ES-I3 (cell line): ENCODE measurements around the gene CD59.
"Not testable (repeated sequence)": the region's sequence is repeated elsewhere in the genome, so short reads cannot be mapped to it uniquely, and the experiment has no call there.

Source experiments
- H3K36me3 ChIP-seq: 2 replicates; pipeline ENCODE4 v1.6.1; 2013; ENCODE audit warnings: mild to moderate bottlenecking, low read length, control low read depth, moderate library complexity; ENCODE audit not compliant: insufficient read depth
- H3K4me1 ChIP-seq: 2 replicates; pipeline ENCODE4 v1.6.1; 2013; ENCODE audit warnings: mild to moderate bottlenecking, control low read depth, low read length; ENCODE audit not compliant: insufficient read depth
- H3K9ac ChIP-seq: 2 replicates; pipeline ENCODE4 v1.6.1; 2013; ENCODE audit warnings: low read depth, mild to moderate bottlenecking, low read length, moderate library complexity
- H3K9me3 ChIP-seq: 2 replicates; pipeline ENCODE4 v1.6.1; 2013; ENCODE audit warnings: mild to moderate bottlenecking, low read length, moderate library complexity; ENCODE audit not compliant: control insufficient read depth, insufficient read depth

CD59 gene

DNA sequence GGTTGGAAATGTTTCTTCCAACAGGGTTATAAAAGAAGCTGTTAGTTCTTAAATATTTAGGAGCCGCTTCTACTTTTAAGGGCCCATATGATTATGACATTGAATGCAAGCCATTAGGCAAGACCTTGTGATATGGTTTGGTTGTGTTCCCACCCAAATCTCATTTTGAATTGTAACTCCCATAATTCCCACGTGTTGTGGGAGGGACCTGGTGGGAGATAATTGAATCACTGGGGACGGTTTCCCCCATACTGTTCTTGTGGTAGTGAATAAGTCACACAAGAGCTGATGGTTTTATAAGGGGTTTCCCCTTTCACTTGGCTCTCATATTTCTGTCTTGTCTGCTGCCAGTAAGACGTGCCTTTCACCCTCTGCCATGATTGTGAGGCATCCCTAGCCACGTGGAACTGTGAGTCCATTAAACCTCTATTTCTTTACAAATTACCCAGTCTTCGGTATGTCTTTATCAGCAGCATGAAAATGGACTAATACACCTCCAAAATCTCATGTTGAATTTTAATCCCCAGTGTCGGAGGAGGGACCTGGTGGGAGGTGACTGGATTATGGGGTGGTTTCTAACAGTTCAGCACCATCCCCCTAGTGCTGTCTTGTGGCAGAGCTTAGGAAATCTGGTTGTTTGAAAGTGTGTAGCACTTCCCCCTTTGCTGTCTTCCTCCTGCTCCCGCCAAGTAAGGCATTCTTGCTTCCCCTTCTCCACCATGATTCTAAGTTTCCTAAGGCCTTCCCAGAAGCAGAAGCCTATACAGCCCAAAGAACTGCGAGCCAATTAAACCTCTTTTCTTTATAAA lies 4.3 kb downstream of the CD59 start:
- no peaks in the 10 kb centered on the region for H3K9me3 ChIP-seq
- H3K4me1 ChIP-seq, result no peaks in the 10 kb centered on the region
- no peak overlapping the region for H3K9ac ChIP-seq
- no peaks in the 10 kb centered on the region for H3K36me3 ChIP-seq

DNA sequence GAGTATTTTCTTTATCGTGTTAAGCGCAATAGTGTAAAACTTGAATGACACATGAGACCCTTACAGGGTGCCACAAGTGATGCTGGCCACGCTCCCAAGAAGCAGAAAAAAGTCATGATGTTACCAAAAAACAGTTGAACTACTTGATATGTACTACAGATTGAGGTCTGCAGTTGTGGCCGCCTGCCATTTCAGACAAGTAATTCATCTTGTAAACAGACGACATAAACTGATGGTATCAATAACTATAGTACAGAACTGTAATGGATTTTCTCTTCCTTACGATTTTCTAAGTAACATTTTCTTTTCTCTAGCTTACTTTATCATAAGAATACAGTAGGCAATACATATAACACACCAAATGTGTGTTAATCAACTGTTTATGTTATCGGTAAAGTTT lies 5.5 kb downstream of the CD59 start:
- Histone ChIP-seq H3K9me3 (no peaks in the 10 kb centered on the region), H3K36me3 (no peaks in the 10 kb centered on the region), H3K4me1 (no peaks in the 10 kb centered on the region), H3K9ac (no peak overlapping the region)

DNA sequence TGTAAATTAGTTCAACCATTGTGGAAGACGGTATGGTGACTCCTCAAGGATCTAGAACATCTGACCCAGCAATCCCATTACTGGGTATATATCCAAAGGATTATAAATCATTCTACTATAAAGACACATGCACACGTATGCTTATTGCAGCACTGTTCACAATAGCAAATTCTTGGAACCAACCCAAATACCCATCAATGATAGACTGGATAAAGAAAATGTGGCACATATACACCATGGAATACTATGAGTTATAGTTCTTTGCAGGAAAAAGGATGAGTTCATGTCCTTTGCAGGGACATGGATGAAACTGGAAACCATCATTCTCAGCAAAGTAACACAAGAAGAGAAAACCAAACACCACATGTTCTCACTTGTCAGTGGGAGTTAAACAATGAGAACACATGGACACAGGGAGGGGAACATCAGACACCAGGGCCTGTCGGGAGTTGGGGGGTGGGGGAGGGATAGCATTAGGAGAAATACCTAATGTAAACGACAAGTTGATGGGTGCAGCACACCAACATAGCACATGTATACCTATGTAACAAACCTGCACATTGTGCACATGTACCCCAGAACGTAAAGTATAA lies 7.1 kb downstream of the CD59 start:
- H3K4me1 ChIP-seq, H3K9ac ChIP-seq, H3K36me3 ChIP-seq, H3K9me3 ChIP-seq: not testable (repeated sequence)

DNA sequence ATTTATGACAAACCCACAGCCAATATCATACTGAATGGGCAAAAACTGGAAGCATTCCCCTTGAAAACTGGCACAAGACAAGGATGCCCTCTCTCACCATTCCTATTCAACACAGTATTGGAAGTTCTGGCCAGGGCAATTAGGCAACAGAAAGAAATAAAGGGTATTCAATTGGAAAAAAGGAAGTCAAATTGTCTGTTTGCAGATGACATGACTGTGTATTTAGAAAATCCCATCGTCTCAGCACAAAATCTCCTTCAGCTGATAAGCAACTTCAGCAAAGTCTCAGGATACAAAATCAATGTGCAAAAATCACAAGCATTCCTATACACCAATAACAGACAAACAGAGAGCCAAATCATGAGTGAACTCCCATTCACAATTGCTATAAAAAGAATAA lies 8.7 kb downstream of the CD59 start:
- H3K9me3 ChIP-seq, H3K36me3 ChIP-seq, H3K9ac ChIP-seq: not testable (repeated sequence)
- peaks cover 11% of the 10 kb centered on the region; the same call in 1 of the 2 replicates for H3K4me1 ChIP-seq

DNA sequence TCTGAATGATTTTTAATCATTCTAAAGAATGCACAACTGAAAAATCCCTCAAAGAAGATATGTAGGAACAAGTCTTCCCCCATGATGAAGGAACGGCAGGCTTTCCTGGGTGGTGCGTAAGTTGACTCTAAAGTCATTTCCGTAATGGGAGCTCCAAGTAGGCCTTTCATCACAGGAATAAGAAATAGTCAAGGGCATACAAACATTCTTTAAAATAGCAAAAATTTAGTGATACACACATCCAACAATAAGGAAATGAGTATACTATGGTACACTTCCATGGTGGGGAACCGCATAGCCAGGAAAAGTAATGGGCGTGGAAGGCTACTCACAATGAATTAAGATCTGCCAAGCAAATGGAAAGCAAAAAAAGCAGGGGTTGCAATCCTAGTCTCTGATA lies 10.7 kb downstream of the CD59 start:
- H3K4me1 ChIP-seq, result peaks cover 11% of the 10 kb centered on the region; the same call in 1 of the 2 replicates

DNA sequence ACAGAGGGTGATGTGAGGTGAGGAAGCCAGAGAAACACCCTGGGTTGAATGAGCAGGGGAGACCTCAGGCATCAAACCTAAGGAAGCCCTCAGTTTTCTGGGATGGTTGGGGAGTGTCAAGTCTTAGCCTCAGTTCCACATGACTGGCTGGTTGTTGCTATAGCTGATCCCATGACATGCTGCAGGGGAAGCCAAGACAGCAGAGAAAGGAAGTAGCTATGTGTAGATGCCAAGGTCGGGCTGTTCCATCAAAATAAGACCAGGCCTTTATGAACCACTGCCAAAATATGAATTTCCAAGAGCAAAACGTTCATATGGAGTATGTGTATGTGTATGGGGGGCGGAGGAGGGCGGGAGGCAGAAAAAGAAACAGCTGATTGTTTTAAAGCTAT lies 11.6 kb downstream of the CD59 start:
- H3K9ac ChIP-seq, result no peak overlapping the region
- H3K9me3 ChIP-seq, result no peaks in the 10 kb centered on the region
- H3K36me3 ChIP-seq, result no peaks in the 10 kb centered on the region
- H3K4me1 ChIP-seq, result peaks cover 11% of the 10 kb centered on the region; the same call in 1 of the 2 replicates

More for the DNA sequence above, 10.7 kb downstream of the CD59 start:
- Histone ChIP-seq H3K9me3 (no peaks in the 10 kb centered on the region), H3K9ac (no peak overlapping the region), H3K36me3 (no peaks in the 10 kb centered on the region)

DNA sequence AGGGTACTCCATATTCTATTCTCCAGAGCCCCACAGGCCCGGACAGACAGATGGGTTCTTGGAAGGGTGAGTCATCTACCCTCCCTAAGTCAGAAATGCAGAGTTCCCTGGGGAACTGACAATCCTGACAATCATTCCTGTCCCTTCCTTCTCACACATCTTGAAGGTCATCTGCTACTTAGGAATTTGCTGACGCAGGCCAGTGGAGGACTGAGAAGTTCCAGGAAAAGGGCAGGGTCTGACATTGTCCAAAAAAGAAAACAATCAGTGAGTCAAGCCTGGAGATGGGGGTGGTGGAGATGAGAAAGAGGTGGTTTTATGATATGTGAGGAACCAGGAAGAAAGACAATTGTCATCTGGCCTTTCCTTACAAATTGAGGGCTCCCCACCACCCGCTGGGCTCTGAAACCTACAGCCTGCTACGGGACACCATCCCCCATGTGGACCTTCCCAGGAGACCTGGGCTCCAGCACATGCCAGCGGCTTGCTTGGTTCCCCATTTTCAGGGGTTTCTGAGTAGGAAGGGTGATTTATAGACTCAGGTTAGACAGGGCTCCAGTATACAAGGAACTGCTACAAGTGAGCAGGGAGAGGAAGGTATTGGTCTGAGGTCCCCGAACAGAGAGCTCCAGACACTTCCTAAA lies 12.9 kb downstream of the CD59 start:
- H3K9me3 ChIP-seq, result no peaks in the 10 kb centered on the region
- H3K9ac ChIP-seq, result no peak overlapping the region
- H3K4me1 ChIP-seq, result peaks cover 11% of the 10 kb centered on the region; the same call in 1 of the 2 replicates
- no peaks in the 10 kb centered on the region for H3K36me3 ChIP-seq

DNA sequence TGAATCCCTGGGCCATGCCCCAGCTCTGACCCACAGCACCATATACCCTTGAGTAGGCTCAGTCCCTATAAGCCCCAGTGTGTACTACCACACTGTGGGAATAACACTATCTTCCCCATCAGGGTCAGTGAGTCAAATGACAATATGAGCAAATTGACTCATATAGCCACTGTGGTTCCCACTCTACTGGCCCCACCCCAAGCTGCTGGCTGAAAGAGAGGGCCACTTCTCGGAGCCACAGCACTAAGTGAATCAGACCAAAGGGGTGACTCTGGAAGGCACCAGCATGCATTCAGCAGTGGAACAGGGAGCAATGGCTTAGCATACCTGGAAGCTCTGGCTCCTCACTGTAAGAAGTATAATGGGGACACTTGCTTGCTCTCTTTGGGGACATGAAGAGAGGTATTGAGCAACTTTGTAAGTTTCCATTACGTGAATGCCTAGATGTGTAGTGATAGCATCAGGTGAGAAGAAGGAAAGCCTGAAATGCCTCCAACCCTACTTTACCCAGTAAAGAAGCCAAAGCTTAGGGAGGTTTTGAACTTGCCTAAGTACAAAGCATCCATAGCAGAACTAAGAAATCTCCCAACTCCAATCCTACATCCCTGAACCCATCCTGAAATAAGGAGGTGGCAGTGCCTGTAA lies 13.5 kb downstream of the CD59 start:
- Histone ChIP-seq H3K36me3 (no peaks in the 10 kb centered on the region), H3K4me1 (peaks cover 11% of the 10 kb centered on the region; the same call in 1 of the 2 replicates), H3K9ac (no peak overlapping the region), H3K9me3 (no peaks in the 10 kb centered on the region)

DNA sequence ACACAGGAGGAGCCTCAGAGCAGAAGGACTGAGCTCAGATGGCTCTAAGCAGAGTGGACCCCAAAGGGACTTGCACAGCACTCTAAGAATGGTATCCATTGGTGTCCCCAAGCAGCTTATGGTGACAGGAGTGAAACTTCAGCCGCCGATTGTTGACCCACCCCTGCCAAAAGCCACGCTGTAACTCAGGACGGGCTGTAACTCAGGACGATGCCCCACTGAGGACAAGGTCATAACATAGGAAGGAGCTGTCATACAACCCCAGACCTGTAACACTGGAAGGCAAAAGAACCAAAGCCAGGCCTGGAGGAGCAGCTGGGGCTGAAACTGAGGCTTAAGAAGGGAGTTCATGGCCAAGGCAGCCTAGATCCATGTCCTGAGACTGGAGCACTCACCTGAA lies 14.2 kb downstream of the CD59 start:
- Histone ChIP-seq H3K36me3 (no peaks in the 10 kb centered on the region), H3K9ac (no peak overlapping the region), H3K4me1 (peaks cover 11% of the 10 kb centered on the region; the same call in 1 of the 2 replicates), H3K9me3 (no peaks in the 10 kb centered on the region)

DNA sequence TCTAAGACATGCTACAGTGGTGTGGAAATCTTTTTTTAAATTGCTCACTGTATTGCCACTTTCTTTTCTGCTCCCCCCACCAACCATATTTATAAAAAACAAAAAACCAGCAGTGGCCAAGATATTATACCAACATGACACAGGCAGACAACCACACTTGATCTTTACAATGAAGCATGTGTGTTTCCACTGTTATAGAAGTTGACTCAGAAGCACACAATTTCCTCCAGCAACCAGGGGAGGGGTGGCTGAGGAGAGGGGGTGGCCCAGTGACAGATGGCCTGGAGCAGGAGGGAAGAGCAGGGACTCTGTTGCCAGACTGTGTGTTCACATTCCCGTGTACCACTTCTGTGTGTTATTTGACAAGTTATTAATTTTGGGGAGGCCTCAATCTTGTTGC lies 14.8 kb downstream of the CD59 start:
- H3K4me1 ChIP-seq, result peaks cover 11% of the 10 kb centered on the region; the same call in 1 of the 2 replicates

DNA sequence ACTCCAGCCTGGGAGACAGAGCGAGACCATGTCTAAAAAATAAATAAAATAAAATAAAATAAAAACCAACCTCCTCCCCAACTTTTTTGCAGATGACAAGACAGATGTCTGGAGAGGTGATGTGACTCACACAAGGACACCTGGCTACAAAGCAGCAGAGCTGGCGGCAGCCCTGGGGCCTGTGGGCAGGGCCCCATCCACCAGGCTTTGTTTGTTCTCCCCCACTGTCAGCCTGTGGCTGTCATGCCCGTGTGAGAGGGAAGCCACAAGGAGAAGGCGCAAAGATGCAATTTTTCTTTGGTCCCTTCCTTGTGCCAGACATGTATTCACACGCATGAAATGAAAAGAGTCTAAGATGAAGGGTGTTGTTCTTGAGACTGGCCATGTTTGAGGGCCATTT lies 16.6 kb downstream of the CD59 start:
- peaks cover 11% of the 10 kb centered on the region; the same call in 1 of the 2 replicates for H3K4me1 ChIP-seq
- no peak overlapping the region for H3K9ac ChIP-seq
- no peaks in the 10 kb centered on the region; the same call in 1 of the 2 replicates for H3K36me3 ChIP-seq
- no peaks in the 10 kb centered on the region for H3K9me3 ChIP-seq

More for the DNA sequence above, 14.8 kb downstream of the CD59 start:
- H3K9ac ChIP-seq, result no peak overlapping the region
- H3K36me3 ChIP-seq, result no peaks in the 10 kb centered on the region; the same call in 1 of the 2 replicates
- H3K9me3 ChIP-seq, result no peaks in the 10 kb centered on the region

DNA sequence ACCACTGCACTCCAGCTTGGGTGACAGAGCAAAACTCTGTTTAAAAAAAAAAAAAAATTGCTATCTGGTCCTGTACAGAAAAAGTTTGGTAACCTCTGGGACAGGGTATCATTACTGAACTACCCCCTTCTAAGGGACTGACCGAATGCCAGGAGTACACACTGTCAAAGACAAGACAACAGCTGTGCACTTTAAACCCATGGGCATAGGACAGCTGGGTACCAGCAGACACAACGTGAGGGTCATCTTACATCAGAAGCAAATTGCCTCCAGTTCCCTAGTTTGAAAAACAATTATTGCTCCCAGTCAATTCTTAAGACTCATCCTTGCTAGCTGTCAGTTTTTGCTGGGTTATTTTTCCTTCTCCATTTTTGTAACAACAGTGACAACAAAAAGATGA lies 17.8 kb downstream of the CD59 start:
- Histone ChIP-seq H3K9ac (no peak overlapping the region), H3K36me3 (no peaks in the 10 kb centered on the region; the same call in 1 of the 2 replicates), H3K4me1 (peaks cover 5% of the 10 kb centered on the region; the same call in 1 of the 2 replicates), H3K9me3 (no peaks in the 10 kb centered on the region)

DNA sequence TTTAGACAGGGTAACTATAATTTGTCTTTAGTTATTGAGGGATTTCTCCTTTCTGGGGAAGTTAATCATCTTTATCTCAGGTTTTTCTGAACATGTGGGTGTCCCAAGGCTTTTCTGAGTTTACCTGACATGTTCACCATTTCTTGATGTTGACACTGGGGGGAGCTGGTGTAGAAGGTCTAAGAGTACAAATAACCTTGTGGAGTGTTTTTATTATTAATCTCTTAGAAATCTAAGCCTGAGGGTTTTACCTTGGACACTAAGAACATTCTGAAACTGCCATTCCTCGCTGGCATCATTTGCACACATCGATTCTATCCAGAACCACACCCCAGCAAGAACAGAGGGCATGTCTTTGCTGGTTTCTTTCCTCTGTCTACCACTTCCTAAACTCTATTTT lies 20.0 kb downstream of the CD59 start:
- H3K9ac ChIP-seq, result no peak overlapping the region
- no peaks in the 10 kb centered on the region; the same call in 1 of the 2 replicates for H3K36me3 ChIP-seq
- no peaks in the 10 kb centered on the region for H3K4me1 ChIP-seq
- H3K9me3 ChIP-seq, result no peaks in the 10 kb centered on the region

DNA sequence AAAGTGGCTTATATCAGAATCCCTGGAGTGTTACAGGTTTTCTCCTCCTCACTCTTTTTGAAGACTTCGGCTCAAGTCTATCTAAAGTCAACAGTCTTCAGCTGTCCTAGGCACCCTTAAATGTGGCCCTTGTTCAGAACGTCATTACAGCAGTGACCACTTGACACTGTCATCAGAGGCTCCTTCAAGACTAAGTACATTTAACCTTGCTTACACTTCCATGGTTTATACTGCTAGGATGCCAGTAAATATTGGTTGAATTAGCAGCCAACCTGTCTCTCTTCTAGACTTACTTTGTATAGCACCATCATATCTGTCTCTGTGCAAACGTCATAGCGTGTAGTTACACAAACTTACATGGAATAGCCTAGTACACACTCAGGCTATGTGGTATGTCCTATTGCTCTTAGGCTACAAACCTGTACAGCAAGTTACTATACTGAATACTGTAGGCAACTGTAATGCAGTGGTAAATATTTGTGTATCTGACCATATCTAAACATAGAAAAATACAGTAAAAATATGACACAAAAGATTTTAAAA lies 22.3 kb downstream of the CD59 start:
- no peak overlapping the region for H3K9ac ChIP-seq
- no peaks in the 10 kb centered on the region; the same call in 1 of the 2 replicates for H3K36me3 ChIP-seq
- no peaks in the 10 kb centered on the region for H3K9me3 ChIP-seq
- H3K4me1 ChIP-seq, result no peaks in the 10 kb centered on the region
